CD14-positive monocyte (primary cell): Measurements from ENCODE around the gene CHMP2B. TPM values are rescaled to one million over a fixed set of nuclear protein-coding genes. Genes with fewer than 3 reads are reported as not detected.

Source experiments
- DNase-seq, 3 donors: peaks; one replicate each; pipeline ENCODE4 v3.0.0-alpha.2; 2011 to 2022
- H2AFZ ChIP-seq: 2 replicates; pipeline ENCODE4 v1.6.0; 2012; ENCODE audit warnings: mild to moderate bottlenecking, low read depth, low read length, inconsistent platforms; ENCODE audit not compliant: insufficient read depth, poor library complexity, severe bottlenecking
- H3K27ac ChIP-seq, 2 donors: 1 replicate in 1 of 2; 2 replicates in 1 of 2; pipeline ENCODE4 v1.5.1; 2012 to 2013; ENCODE audit warnings: low read length in 2 of 2, control low read depth in 1 of 2, inconsistent platforms in 1 of 2, low read depth in 1 of 2, mild to moderate bottlenecking in 1 of 2
- H3K27me3 ChIP-seq, 2 donors: one replicate each; pipeline versions ENCODE4 v1.6.0 to v1.6.1; 2011 to 2013; ENCODE audit warnings: low read length in 2 of 2; ENCODE audit not compliant: control insufficient read depth in 2 of 2, insufficient read depth in 2 of 2
- H3K36me3 ChIP-seq, 2 donors: replicated peaks in 1 of 2; 1 replicate in 1 of 2; 2 replicates in 1 of 2; pipeline versions ENCODE4 v1.5.1 to v1.6.1; 2012 to 2013; ENCODE audit warnings: low read length in 2 of 2, control low read depth in 1 of 2, inconsistent platforms in 1 of 2, mild to moderate bottlenecking in 1 of 2; ENCODE audit not compliant: insufficient read depth in 2 of 2, control insufficient read depth in 1 of 2
- H3K4me1 ChIP-seq, 2 donors: 1 replicate in 1 of 2; 2 replicates in 1 of 2; pipeline versions ENCODE4 v1.5.1 to v1.6.1; 2012 to 2013; ENCODE audit warnings: low read length in 2 of 2, control low read depth in 1 of 2, inconsistent platforms in 1 of 2, mild to moderate bottlenecking in 1 of 2, moderate library complexity in 1 of 2; ENCODE audit not compliant: insufficient read depth in 2 of 2, control insufficient read depth in 1 of 2
- H3K4me2 ChIP-seq: replicated peaks from 2 replicates; pipeline ENCODE3; 2012; ENCODE audit warnings: low read length, moderate library complexity, mild to moderate bottlenecking; ENCODE audit not compliant: poor library complexity, severe bottlenecking; ENCODE audit errors: extremely low read depth
- H3K4me3 ChIP-seq, 3 experiments: fragments of 200-600 bp in 1 of 3; sonication (generic) in 1 of 3; replicated peaks in 1 of 3; 1 replicate in 2 of 3; 2 replicates in 1 of 3; pipeline ENCODE4 v1.5.1; 2011 to 2013; ENCODE audit warnings: low read length in 3 of 3, mild to moderate bottlenecking in 3 of 3, control low read depth in 2 of 3, low read depth in 2 of 3, inconsistent platforms in 1 of 3, moderate library complexity in 1 of 3
- H3K79me2 ChIP-seq: 2 replicates; pipeline ENCODE4 v1.6.0; 2012; ENCODE audit warnings: mild to moderate bottlenecking, control low read depth, inconsistent platforms, low read length, moderate library complexity; ENCODE audit not compliant: insufficient read depth
- H3K9ac ChIP-seq: 2 replicates; pipeline ENCODE4 v1.6.0; 2017; ENCODE audit warnings: low read length, mild to moderate bottlenecking; ENCODE audit not compliant: insufficient read depth, poor library complexity, severe bottlenecking
- H3K9me3 ChIP-seq, 2 donors: replicated peaks in 1 of 2; 1 replicate in 1 of 2; 2 replicates in 1 of 2; pipeline versions ENCODE4 v1.5.1 to v1.6.1; 2012 to 2013; ENCODE audit warnings: low read length in 2 of 2, control low read depth in 1 of 2; ENCODE audit not compliant: control insufficient read depth in 1 of 2, insufficient read depth in 1 of 2
- H4K20me1 ChIP-seq: 2 replicates; pipeline ENCODE4 v1.6.0; 2012; ENCODE audit warnings: mild to moderate bottlenecking, low read length, control low read depth, moderate library complexity; ENCODE audit not compliant: insufficient read depth
- H3K27ac Mint-ChIP-seq, 7 donors: one replicate each; pipeline ENCODE4 v1.8.0; 2020; ENCODE audit warnings: mild to moderate bottlenecking in 7 of 7, mixed read lengths in 7 of 7, moderate library complexity in 6 of 7, inconsistent platforms in 2 of 7
- H3K27me3 Mint-ChIP-seq, 3 donors: one replicate each; pipeline ENCODE4 v1.8.0; 2021 to 2022; ENCODE audit warnings: low read depth in 3 of 3, mild to moderate bottlenecking in 3 of 3, mixed read lengths in 3 of 3, moderate library complexity in 3 of 3, inconsistent platforms in 1 of 3
- H3K36me3 Mint-ChIP-seq, 2 donors: one replicate each; pipeline ENCODE4 v1.8.0; 2020; ENCODE audit warnings: mixed read lengths in 2 of 2, inconsistent platforms in 1 of 2, mild to moderate bottlenecking in 1 of 2
- H3K4me1 Mint-ChIP-seq: one replicate; pipeline ENCODE4 v1.8.0; 2020; ENCODE audit warnings: mild to moderate bottlenecking, mixed read lengths
- H3K4me3 Mint-ChIP-seq, 2 donors: one replicate each; pipeline ENCODE4 v1.8.0; 2020; ENCODE audit warnings: mild to moderate bottlenecking in 2 of 2, mixed read lengths in 2 of 2, moderate library complexity in 1 of 2
- H3K9me3 Mint-ChIP-seq, 7 donors: one replicate each; pipeline ENCODE4 v1.8.0; 2020 to 2022; ENCODE audit warnings: mixed read lengths in 7 of 7, mild to moderate bottlenecking in 6 of 7, moderate library complexity in 6 of 7, inconsistent platforms in 2 of 7
- WGBS: methylation state at CpG from one replicate; pipeline ENCODE4 v1.1.5; 2013; ENCODE audit warnings: missing lambda C conversion rate; ENCODE audit not compliant: insufficient coverage; 5-methylcytosine and 5-hydroxymethylcytosine counted together
- intact Hi-C, 2 donors: fragments of 100-400 bp; cut with micrococcal nuclease; formaldehyde crosslinking; loops; one replicate each; pipeline versions ENCODE4 v1.15.0 to v1.15.1; 2023
- polyA plus RNA-seq, 3 donors: library from polyadenylated mRNA; depleted of rRNA in 1 of 3; unstranded in 2 of 3; stranded (reverse) in 1 of 3; fragments of 300-500 nt in 2 of 3; fragments of >200 nt in 1 of 3; fragmentation: Illumina TruSeq in 2 of 3; gene quantifications; 1 replicate in 2 of 3; 2 replicates in 1 of 3; pipeline ENCODE4 v1.2.3, GENCODE V29; 2012 to 2021
- TF ChIP-seq, protein P1 (sequence below): fragments of 200-600 bp; IDR thresholded peaks from one replicate; pipeline ENCODE4 v1.8.0; 2022; ENCODE audit warnings: antibody characterized with exemption, mild to moderate bottlenecking

CHMP2B gene
- polyA plus RNA-seq, 3 donors: 20.2 to 67.9 (median 62.1) TPM

DNA sequence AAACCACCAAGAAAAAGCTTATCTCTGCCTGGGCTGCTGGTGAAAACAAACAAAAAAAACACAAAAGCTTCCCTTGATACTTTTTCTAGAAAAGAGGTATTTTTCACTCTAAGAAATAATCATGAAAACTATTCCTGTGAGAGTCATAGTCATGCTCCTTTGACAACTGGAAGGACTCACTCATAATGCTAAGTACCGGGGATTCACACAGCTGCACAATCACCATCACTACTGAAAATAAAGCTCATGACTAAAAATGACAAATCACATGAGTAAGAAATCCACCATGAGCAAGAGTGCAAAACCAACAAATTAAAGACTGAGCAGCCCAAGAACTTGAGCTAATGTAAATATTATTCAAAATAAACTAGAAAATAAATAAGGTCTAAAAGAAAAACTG lies 59.9 kb downstream of the CHMP2B start:
- Mint-ChIP-seq H3K36me3 (no peaks in the 10 kb centered on the region), H3K27ac (no peak overlapping the region), H3K27me3 (no peaks in the 10 kb centered on the region), H3K4me1 (no peaks in the 10 kb centered on the region), H3K4me3 (no peak overlapping the region), H3K9me3 (peaks cover 0 to 1% (median 0%) of the 10 kb centered on the region in 7 donors)
- Histone ChIP-seq H3K27ac (no peak overlapping the region), H3K9ac (no peak overlapping the region), H3K9me3 (no peaks in the 10 kb centered on the region), H3K36me3 (no peaks in the 10 kb centered on the region), H3K4me3 (no peak overlapping the region), H3K4me2 (no peak overlapping the region), H4K20me1 (no peaks in the 10 kb centered on the region), H3K4me1 (no peaks in the 10 kb centered on the region), H3K27me3 (no peaks in the 10 kb centered on the region), H3K79me2 (no peaks in the 10 kb centered on the region), H2AFZ (no peak overlapping the region)
- 50% methylated on average over 1 of the region's 1 CpG for WGBS
- no peak for DNase-seq
- TF ChIP-seq, protein P1, sequence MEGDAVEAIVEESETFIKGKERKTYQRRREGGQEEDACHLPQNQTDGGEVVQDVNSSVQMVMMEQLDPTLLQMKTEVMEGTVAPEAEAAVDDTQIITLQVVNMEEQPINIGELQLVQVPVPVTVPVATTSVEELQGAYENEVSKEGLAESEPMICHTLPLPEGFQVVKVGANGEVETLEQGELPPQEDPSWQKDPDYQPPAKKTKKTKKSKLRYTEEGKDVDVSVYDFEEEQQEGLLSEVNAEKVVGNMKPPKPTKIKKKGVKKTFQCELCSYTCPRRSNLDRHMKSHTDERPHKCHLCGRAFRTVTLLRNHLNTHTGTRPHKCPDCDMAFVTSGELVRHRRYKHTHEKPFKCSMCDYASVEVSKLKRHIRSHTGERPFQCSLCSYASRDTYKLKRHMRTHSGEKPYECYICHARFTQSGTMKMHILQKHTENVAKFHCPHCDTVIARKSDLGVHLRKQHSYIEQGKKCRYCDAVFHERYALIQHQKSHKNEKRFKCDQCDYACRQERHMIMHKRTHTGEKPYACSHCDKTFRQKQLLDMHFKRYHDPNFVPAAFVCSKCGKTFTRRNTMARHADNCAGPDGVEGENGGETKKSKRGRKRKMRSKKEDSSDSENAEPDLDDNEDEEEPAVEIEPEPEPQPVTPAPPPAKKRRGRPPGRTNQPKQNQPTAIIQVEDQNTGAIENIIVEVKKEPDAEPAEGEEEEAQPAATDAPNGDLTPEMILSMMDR: no peak
- intact Hi-C loops: no loop called here

DNA sequence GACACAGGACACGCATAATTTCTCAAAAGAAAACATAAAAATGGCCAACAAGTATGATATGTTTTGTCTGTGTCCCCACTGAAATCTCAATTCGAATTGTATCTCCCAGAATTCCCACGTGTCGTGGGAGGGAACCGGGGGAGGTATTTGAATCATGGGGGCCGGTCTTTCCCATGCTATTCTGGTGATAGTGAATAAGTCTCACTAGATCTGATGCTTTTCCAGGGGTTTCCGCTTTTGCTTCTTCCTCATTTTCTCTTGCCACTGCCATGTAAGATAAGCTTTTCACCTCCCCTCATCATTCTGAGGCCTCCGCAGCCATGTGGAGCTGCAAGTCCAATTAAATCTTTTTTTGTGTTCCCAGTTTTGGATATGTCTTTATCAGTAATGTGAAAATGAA lies 61.3 kb downstream of the CHMP2B start:
- no peak overlapping the region for H2AFZ ChIP-seq
- intact Hi-C loops: no loop called here
- H3K4me3 ChIP-seq: no peak overlapping the region
- Mint-ChIP-seq H3K36me3 (no peaks in the 10 kb centered on the region), H3K4me1 (no peaks in the 10 kb centered on the region), H3K27me3 (no peaks in the 10 kb centered on the region), H3K9me3 (peaks cover 0 to 1% (median 0%) of the 10 kb centered on the region in 7 donors), H3K27ac (no peak overlapping the region), H3K4me3 (no peak overlapping the region)
- no peak overlapping the region for H3K9ac ChIP-seq
- H3K27ac ChIP-seq: no peak overlapping the region
- TF ChIP-seq, protein P1: no peak
- DNase-seq: no peak
- WGBS: 100% methylated on average over 4 of the region's 8 CpGs
- no peaks in the 10 kb centered on the region for H3K9me3 ChIP-seq
- H3K4me1 ChIP-seq: no peaks in the 10 kb centered on the region
- no peak overlapping the region for H3K4me2 ChIP-seq
- H3K79me2 ChIP-seq: no peaks in the 10 kb centered on the region
- no peaks in the 10 kb centered on the region for H3K27me3 ChIP-seq
- H3K36me3 ChIP-seq: no peaks in the 10 kb centered on the region
- no peaks in the 10 kb centered on the region for H4K20me1 ChIP-seq
